ENCODE results near the gene YPEL1.
"Not testable (repeated sequence)": the region's sequence is repeated elsewhere in the genome, so short reads cannot be mapped to it uniquely, and the experiment has no call there.

YPEL1 gene

GRCh38 chr22:21721195-21721852 is 14.3 kb downstream of the YPEL1 start:
- not testable (repeated sequence) for DNase-seq (ENCODE audit: low spot score)

DNA sequence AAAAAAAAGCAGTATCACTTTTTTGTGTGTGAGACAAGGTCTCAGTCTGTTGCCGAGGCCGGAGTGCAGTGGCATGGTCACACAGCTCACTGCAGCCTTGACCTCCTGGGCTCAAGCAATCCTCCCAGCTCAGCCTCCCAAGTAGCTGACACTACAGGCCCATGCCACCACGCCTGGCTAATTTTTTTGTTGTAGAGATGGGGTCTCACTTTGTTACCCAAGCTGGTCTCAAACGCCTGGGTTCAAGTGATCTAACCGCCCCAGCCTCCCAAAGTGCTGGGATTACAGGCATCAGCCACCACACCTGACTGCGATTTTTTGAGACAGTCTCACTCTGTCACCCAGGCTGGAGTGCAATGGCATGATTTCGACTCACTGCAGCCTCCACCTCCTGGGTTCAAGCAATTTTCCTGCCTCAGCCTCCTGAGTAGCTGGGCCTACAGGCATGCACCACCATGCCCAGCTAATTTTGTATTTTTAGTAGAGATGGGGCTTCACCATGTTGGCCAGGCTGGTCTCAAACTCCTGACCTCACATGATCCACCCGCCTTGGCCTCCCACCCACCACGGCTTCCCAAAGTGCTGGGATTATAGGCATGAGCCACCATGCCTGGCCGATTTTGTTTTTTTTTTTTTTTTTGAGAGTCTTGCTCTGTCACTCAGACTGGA is 15.3 kb downstream of the YPEL1 start:
- not testable (repeated sequence) for DNase-seq (ENCODE audit: low spot score)

DNA sequence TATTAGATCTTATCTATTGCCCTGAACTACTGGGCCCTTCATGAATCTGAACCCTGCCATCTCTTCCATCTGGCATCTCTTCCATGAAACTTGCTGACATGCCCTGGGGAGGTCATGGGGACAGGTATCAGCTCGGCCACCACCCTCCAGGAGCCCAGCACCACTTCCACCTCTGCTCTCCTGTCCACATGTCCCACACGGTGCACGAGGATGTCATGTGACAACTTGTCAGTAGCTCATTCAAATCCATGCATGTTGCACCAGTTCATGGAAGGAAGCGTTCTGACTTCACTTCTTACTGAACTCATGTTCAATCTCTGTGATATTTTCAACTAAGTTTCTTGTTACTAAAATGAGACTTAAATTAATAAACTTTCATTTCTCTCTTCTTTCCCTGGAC is 16.6 kb downstream of the YPEL1 start:
- DNase-seq (ENCODE audit: low spot score), result no peak

DNA sequence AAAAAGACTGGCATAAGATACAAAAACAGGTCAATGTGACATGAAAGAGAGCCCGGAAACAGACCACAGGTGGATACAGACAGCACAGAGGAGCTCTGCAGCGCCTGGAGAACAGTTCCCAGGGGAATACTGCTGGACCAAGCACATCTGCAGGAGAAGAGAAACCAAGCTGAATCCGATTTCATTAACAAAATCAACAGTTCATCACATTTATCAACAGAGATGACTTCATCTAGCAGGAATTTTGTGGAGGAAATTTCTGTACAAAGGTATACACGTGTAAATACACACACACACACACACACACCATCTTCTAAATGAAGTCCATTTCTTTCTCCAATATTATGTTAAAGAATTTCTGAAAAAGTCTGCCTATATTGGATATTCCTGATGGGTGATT is 17.1 kb downstream of the YPEL1 start:
- DNase-seq (ENCODE audit: low spot score), result no peak

DNA sequence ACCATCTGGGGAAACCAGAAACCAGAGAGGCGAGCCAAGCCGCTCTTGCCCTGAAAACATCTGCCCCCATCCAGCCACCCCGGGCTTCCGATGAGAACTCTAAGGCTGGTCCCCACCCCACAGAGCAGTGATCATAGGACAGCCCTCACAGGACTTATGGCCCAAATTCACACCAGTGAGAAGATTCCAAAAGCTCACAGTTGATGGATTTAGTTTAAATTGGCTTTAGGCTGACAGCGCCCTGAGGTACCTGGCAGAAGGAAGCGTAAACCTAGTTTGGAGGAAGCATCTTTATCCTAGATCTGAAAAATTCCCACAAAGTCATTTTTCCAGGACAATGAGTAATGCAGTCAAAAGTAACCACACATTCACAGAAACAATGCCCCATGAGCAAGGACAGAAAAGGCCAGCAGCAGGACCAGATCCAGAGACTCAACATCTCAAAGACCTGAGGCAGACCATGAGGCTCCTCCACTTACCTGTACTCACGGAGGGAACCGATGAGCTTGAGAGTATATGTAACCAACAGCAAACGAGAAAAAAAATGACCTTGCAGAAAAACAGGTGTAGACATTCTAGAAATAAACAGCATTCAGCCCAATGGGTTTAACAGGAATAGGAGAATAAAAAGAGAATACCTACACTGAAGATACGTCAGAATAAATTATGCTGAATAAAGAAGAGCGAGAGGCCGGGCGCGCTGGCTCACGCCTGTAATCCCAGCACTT is 19.0 kb downstream of the YPEL1 start:
- DNase-seq (ENCODE audit: low spot score), result not testable (repeated sequence)

DNA sequence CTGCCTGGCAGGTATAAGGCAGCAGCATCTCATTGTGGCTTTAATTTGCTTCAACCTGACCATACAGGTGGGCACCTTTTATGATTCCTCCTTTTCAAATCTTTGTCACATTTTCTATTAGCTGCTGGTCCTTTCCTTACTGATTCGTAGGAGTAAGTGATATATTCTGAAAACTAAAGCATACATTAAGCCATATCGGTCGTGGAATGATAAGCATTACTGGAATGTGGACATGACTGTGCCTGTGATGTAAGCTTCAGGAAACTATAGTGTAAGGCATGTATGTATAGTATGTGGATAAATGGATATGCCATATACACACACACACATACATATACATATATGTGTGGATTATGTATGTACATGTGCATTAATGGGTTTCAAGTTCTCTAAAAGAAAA is 20.8 kb downstream of the YPEL1 start:
- no peak for DNase-seq (ENCODE audit: low spot score)

DNA sequence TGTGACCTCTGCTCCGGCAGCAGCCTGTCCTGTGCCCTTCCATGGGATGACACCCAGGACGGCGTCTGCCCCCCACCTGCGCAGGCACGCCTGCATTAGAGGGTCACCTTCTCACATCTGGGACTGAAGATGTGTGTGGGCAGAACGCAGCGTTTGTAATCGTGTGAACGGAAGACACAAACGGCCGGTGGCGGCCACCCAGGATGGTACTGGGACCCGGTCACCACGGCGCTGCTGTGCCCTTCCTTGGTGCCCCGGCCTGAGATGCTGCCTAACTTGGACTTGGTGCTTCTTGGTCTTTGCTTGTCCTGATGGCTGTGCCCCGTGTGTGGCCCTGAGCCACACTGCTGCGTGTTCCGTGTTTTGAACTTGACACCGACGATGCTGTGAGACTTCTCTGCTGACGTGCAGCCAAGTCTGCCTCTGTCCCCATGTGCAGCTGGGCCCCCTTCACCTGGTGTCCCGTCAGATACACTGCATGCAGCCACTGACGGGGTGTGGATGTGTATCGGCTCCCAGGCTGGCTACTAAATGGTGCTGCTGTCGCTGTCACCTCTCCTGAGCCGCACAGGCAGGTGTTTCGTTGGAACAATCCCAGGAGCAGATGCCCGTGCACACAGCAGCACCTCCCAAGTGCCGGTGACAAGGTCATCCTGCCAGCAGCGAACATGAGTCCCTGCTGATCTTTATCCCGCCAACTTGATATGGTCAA is 21.4 kb downstream of the YPEL1 start:
- DNase-seq (ENCODE audit: low spot score), result no peak

DNA sequence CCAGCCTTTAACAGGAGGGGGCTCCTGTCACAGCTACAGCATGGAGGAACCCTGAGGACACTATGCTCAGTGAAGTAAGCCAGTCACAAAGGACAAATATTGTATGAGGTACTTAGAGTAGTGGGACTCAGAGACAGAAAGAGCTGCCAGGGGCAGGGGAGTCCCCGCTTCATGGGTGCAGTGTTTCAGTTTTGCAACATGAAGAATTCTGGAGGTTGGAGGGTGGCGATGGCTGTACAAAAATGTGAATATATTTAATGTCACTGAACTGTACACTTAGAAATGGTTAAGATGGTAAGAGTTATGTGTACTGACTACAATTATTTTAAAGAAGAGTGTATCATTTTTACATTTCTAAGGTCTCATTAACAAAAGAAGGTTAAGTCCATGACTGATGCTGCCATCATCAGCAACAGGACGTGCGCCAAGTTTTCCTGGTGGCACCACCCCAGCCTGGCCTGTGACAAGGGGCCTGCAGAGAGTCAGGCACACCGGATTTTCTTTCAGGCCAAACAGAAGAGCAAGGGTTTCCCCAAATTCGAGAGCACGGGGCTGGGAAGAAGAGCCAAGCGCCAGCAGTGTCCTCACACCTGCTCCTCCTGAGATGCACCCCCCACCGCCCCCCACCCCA is 22.1 kb downstream of the YPEL1 start:
- DNase-seq (ENCODE audit: low spot score), result no peak

DNA sequence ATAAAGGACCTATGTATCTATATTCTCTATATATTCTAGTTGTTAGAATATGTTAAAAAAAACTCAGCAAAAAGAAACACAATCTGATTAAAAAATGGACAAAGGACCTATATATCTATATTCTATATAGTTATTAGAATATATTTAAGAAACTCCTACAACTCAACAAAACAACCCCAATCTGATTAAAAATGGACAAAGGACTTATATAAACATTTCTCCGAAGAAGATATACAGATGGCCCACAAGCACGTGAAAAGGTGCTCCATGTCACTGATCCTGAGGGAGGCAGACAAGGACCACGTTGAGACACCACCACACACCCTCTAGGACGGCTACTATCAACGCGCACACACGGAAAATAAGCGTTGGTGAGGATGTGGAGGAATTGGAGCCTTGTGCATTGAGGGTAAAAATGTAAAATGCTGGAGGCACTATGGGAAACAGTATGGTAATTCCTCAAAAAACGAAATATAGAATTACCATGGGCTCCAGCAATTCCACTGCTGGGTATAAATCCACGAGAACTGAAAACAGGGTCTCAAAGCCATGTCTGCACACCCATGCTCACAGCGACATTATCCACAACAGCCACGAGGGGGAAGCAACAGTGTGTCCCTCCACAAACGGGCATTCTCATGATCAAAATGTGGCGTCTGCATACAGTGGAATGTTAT is 22.7 kb downstream of the YPEL1 start:
- peak; percentile 89 for DNase-seq (ENCODE audit: low spot score)

DNA sequence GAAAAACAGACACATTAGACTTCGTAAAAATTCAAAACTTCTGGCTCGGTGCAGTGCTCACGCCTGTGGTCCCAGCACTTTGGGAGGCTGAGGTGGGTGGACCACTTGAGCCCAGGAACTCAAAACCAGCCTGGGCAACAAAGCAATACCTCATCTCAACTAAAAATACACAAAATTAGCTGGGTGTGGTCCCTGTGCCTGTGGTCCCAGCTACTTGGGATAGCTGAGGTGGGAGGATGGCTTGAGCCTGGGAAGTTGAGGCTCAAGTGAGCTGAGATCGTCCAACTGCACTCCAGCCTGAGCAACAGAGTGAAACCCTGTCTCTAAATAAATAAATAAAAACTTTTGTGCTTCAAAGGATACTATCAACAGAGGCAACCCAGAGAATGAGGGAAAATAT is 23.7 kb downstream of the YPEL1 start:
- no peak for DNase-seq (ENCODE audit: low spot score)

- no peak for DNase-seq (ENCODE audit: low spot score)
Measured at GRCh38 chr22:21710156-21710555, 25.4 kb downstream of the YPEL1 start.

GRCh38 chr22:21709688-21710087 is 25.9 kb downstream of the YPEL1 start:
- DNase-seq (ENCODE audit: low spot score), result no peak

DNA sequence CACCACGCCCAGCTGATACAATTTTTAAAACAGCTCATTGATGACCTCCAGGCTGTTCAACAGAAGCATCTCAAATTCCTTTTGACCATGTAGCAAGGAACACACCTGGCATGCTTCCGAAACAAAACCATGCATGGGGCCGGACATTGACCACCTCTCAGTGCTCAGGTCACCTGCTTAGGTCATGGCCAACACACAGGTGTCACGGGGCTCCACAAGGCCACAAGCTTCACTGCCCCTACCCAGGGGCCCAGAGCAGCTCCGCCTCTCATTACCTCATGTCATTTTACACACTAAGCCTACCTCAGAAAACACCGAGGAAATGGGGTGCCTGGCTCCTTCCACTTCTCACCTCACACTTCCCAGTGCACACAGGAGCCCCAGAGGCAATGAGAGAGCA is 26.6 kb downstream of the YPEL1 start:
- DNase-seq (ENCODE audit: low spot score), result no peak

GRCh38 chr22:21707677-21708076 is 27.9 kb downstream of the YPEL1 start:
- DNase-seq (ENCODE audit: low spot score), result no peak

DNA sequence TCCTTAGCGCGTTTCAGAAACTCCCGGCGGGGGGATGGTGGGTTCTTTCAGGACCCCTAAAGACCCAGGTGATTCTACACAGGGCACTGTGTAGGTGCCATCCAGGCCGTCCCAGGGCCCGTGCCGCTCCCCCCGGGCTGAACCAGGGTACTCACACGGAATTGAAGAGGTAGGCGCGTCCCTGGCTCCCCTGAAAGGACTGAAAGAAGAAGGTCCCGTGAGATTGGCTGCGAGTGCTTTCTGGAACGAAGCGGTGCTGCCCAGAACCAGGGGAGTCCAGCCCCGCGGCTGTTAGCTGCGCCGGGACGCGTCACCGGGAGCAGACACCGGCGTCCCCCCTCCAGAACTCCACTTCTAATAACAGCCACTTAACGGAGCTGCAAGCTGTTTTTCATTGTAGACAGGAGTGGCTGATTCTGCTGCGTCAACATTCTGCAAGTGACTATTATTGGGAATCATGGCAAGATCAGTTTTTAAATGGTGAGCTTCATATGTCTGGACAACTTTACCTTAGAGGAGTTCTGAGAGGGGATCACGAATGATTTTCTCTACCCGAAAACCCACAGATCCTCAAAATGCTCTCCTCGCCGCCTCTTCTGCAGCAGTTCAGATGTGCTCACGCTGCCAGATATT is 31.8 kb downstream of the YPEL1 start:
- no peak for DNase-seq (ENCODE audit: low spot score)

DNA sequence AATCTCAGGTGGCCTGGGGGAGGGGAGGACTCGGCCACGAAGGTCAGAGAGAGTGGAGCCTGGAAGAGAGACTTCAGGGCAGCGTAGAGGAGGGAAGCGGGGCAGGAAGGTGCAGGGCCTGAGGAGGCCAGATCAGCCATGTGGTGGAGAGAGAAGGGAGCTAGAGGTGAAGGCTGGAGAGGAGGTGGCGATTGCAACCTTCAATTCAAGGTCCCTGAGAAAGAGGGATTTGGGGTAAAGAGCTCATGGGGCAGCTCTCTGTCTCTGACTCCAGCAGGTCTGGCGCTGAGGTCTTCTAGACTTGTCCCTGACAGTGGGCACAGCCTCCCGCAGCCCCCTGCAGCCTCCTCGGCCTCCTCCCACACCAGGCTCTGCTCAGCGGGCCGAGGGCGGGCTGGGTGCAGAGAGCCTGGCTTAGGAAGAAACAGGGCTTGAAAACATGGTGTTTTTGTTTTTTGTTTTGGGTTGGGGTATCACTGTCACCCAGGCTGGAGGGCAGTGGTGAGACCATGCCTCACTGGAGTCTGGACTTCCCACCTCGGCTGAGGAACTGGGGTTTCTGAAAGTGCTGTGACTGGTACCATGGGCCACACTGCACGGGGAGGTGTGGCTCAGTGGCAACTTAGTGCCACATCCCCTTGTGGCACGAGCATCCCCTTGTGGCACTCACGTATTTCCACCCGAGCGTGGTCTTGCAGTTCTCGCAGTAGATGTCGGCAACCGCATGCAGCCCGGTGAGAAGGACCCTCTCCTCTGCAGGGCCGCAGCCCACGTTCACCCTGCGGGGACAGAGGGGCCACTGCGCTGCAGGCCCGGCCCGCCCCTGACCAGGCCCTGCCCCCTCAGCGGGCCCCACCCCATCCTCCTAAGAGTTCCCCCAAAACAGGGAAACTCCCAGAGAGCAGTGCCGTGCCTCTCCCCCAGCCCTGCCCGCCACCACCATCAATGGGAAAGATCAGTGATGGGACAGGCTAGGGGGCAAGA is 32.6 kb downstream of the YPEL1 start:
- no peak for DNase-seq (ENCODE audit: low spot score)

DNA sequence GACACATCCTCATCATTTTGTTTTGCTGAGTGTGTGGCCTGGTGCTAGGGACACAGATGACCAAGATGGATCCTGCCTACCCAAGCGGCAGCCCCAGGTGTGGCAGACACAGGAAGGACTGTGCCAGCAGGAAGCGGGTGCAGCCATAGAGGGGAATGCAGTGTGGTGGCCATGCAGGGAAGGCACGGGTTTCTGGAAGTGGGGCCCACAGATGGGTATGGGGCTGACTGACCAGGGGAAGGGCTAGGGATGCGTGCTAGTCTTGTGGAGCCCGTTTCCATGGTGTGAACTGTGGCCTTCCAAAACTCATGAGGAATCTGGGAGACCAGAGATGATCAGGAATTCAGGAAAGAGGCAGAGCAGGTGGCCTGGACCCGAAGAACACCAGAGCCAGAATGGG is 33.5 kb downstream of the YPEL1 start:
- no peak for DNase-seq (ENCODE audit: low spot score)

GRCh38 chr22:21701384-21701971 is 34.1 kb downstream of the YPEL1 start:
- no peak for DNase-seq (ENCODE audit: low spot score)

DNA sequence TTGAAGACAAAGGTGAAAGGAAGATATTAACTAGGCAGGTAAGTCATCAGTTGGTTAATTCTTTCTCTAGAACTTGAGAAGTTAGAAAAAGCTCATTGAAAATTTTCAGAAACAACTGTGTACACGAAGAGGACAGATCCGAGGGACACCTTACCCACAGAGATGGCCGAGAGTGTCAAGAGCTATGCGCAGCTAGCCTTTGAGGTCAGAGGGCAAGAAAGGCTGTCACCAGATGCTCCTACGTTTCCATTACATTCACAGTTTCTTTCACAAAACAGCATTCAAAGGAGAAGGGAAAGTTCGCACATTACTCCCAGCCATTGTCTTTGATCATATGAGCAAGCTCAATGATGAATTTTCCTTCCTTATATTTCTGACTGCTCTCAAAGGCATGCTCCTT is 34.8 kb downstream of the YPEL1 start:
- DNase-seq (ENCODE audit: low spot score), result no peak

DNA sequence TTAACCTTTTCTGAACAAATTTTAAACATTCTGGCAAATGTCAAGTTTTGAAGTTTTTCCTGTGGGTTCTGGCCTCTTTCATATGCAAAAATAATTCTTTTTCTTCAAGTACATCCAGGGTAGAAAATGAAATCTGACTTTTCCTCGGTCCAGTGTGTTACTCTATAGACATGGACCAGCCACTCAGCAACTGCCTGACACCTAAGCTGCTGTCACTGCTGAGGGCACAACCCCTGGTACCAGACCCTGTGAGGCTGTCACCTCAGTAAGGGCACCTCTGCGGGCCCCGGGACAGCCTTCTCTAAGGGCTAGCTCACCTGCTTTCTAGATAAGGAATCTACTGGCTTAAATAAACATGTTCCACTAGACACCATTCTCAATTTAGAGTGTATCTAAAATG is 36.0 kb downstream of the YPEL1 start:
- DNase-seq (ENCODE audit: low spot score), result no peak
